ENCODE results near the gene ARHGAP28.
A peak's percentile ranks its signal among the peaks of the same experiment; 100 is the strongest.

ARHGAP28 gene

DNA sequence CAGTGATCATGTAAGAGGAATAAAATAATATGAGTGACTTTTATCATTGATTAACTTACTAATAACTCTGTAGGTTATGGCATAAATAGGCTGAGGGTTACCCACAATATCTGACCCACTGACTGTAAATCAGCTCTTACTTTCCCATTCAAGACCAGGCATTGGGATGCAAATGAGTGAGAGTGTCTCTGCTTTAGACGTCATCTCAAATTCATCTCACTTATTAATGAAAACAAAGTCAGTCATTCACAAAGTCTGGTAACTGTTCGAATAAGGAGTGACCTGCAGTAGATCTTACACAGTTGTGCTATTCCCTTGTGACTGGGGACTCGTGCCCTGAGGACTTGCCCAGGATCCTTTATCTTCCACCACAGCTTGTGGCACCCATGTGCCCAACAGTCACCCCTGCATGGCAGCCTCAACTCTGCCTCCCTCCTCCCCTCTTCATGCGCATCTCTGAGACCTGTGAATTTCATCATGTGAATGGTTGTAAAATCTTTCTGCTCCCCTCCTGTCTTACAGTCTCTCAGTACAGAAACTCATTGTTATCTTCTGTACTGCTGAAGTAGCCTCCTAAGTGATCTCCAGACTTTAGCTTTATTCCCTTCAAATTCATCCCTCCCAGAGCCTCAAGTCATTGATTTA, 131.4 kb downstream of the ARHGAP28 start:
- Mint-ChIP-seq H3K27ac (peak overlapping the region; percentile 18), H3K36me3 (ENCODE audit: low read depth) (peaks cover 51% of the 10 kb centered on the region), H3K9me3 (peaks cover 3% of the 10 kb centered on the region), H3K27me3 (ENCODE audit: low read depth, poor library complexity) (no peaks in the 10 kb centered on the region), H3K4me3 (no peak overlapping the region), H3K4me1 (peaks cover 16% of the 10 kb centered on the region)
- TF ChIP-seq, protein P1, sequence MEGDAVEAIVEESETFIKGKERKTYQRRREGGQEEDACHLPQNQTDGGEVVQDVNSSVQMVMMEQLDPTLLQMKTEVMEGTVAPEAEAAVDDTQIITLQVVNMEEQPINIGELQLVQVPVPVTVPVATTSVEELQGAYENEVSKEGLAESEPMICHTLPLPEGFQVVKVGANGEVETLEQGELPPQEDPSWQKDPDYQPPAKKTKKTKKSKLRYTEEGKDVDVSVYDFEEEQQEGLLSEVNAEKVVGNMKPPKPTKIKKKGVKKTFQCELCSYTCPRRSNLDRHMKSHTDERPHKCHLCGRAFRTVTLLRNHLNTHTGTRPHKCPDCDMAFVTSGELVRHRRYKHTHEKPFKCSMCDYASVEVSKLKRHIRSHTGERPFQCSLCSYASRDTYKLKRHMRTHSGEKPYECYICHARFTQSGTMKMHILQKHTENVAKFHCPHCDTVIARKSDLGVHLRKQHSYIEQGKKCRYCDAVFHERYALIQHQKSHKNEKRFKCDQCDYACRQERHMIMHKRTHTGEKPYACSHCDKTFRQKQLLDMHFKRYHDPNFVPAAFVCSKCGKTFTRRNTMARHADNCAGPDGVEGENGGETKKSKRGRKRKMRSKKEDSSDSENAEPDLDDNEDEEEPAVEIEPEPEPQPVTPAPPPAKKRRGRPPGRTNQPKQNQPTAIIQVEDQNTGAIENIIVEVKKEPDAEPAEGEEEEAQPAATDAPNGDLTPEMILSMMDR (IDR thresholded peaks at IDR 0.05) = no peak
- no peak for DNase-seq

DNA sequence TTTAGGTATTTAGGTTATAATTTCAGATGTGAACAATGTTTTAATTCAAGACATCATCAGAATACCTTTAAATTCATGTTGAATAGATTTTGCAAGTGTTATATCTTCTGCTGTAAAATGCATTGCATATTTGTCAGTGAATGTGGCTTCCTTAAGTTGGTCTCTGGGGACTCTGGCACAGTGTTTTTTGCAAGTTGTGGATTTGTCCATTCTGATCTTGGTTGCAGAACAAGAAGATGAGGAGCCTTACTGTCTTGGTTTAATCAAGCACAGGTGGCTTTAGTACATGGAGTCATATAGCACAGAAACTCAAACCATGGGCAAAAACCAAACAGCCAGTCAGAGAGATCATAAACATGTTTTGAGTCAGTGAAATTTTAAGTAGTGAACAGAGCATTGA, 135.7 kb downstream of the ARHGAP28 start:
- no peak overlapping the region for H3K4me3 Mint-ChIP-seq
- no peaks in the 10 kb centered on the region for H3K9me3 Mint-ChIP-seq
- DNase-seq = no peak
- TF ChIP-seq, protein P1 (IDR thresholded peaks at IDR 0.05) = no peak
- no peak overlapping the region for H3K27ac Mint-ChIP-seq
- no peaks in the 10 kb centered on the region for H3K27me3 Mint-ChIP-seq (ENCODE audit: low read depth, poor library complexity)
- peaks cover 38% of the 10 kb centered on the region for H3K36me3 Mint-ChIP-seq (ENCODE audit: low read depth)
- H3K4me1 Mint-ChIP-seq = peaks cover 32% of the 10 kb centered on the region

DNA sequence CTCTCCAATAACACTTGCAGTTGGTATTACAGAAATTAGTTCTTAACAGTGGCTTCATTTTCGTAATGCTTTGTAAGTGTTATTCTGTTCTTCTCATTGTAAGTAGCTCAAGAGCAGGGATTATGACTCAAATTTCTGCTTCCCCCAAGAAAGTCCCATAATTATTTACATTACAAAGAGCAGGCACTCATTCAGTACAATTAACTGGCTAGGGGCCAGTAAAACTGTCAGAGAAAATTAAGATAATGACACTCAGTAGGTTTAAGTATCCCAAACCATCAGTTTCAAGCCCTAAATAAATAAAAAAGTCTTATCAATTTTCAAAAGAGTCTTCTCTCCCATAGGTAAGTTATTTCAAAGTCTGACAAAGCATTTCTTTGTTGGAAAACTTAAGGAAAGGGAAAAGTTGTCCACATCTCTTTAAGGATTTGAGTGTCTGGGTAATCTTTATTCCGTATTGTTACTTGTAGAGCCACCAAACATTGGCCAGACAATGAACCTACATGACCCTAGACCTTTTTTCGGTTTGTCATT, 137.1 kb downstream of the ARHGAP28 start:
- Mint-ChIP-seq H3K36me3 (ENCODE audit: low read depth) (peaks cover 36% of the 10 kb centered on the region), H3K9me3 (no peaks in the 10 kb centered on the region), H3K27ac (peak overlapping the region; percentile 7), H3K4me3 (peak overlapping the region; percentile 2), H3K27me3 (ENCODE audit: low read depth, poor library complexity) (no peaks in the 10 kb centered on the region), H3K4me1 (peaks cover 32% of the 10 kb centered on the region)
- DNase-seq = no peak
- TF ChIP-seq, protein P1 (IDR thresholded peaks at IDR 0.05) = no peak

- no peak overlapping the region for H3K4me3 Mint-ChIP-seq
- TF ChIP-seq, protein P1 (IDR thresholded peaks at IDR 0.05) = no peak
- no peaks in the 10 kb centered on the region for H3K27me3 Mint-ChIP-seq (ENCODE audit: low read depth, poor library complexity)
- H3K27ac Mint-ChIP-seq = peak overlapping the region; percentile 78
- H3K9me3 Mint-ChIP-seq = no peaks in the 10 kb centered on the region
- no peak for DNase-seq
- peaks cover 32% of the 10 kb centered on the region for H3K4me1 Mint-ChIP-seq
- peaks cover 39% of the 10 kb centered on the region for H3K36me3 Mint-ChIP-seq (ENCODE audit: low read depth)
Observed at GRCh38 chr18:6868033-6868432, 138.5 kb downstream of the ARHGAP28 start.

DNA sequence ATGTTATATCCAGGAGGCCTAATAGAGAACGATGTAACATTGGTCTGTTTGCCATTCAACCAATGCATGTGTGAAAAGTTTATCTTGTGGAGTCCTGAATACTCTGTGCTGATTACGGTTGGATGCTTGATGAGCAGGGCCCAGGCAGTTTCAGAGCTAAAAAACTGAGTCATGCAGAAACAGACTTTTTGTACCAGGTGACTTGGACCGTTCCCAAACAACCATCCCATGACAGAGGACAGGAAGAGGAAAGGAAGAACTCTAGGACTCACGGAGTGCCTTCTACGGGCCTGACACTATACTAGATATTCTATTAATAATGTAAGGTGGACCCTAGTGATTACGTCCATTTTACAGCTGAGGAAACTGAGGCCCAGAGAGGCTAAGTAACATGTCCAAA, 142.1 kb downstream of the ARHGAP28 start:
- H3K4me1 Mint-ChIP-seq = peaks cover 18% of the 10 kb centered on the region
- H3K27me3 Mint-ChIP-seq (ENCODE audit: low read depth, poor library complexity) = no peaks in the 10 kb centered on the region
- peaks cover 40% of the 10 kb centered on the region for H3K36me3 Mint-ChIP-seq (ENCODE audit: low read depth)
- TF ChIP-seq, protein P1 (IDR thresholded peaks at IDR 0.05) = no peak
- no peak overlapping the region for H3K27ac Mint-ChIP-seq
- H3K4me3 Mint-ChIP-seq = no peak overlapping the region
- H3K9me3 Mint-ChIP-seq = no peaks in the 10 kb centered on the region
- DNase-seq = no peak
